SK-N-MC (cell line): ENCODE measurements around the gene CCDC167.

Source experiments
- EZH2 ChIP-seq: fragments of 200-600 bp; sonication (generic); IDR thresholded peaks from one replicate; pipeline ENCODE4 v1.6.1; 2017; ENCODE audit warnings: antibody characterized with exemption
- POLR2AphosphoS5 ChIP-seq: IDR thresholded peaks from 2 replicates; pipeline ENCODE4 v1.6.1; 2012; ENCODE audit warnings: mild to moderate bottlenecking, low read depth, low read length, borderline replicate concordance

DNA sequence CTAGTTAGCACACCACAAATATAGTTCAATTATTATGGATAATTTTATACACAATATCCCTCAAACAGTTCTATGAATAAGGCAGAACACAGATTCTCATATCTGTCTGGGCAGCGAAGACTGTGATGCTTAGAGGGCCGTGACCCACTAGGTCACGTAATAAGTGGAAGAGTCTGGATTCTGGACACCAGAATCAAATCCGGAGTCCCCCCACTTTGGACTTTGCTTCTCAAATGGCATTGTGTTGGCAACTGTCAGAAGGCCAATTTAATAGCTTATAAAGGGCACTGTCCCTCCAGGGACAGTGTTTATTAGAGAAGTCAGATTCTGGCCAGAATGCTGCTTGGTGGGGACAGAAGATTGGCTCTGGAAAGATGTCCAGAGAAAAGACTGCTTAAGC lies 6.8 kb upstream of the CCDC167 start:
- no peak for TF ChIP-seq EZH2
- no peak for TF ChIP-seq POLR2AphosphoS5
